Measurements from ENCODE around the gene SLC16A7.

DNA sequence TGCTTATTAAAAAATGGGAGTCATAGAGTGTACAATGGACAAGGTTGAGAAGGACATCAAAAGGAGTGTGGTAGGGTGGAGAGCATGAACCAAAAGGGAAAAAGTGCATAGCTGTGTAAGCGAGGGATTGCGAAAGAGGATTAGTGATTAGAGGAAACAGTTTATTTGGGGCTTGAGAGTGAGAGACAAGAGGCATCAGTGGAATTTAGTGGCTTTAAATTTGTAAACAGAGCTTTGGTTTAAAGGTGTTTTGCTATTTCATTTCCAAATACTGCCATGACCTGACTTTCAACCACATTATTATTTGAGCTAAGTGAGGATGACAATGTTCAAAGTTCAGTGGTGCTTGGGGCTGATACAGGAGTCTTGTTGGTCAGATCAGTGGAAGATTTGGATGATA lies 53.4 kb downstream of the SLC16A7 start:
- TF ChIP-seq POLR2A (IDR thresholded peaks at IDR 0.05; ENCODE audit: low read depth, low read length) (no peak), TAF1 (IDR thresholded peaks at IDR 0.05; ENCODE audit: low read depth, low read length) (no peak), SPI1 (IDR thresholded peaks at IDR 0.05; ENCODE audit: low read depth, low read length) (no peak), POLR2AphosphoS5 (IDR thresholded peaks at IDR 0.05; ENCODE audit: low read depth, low read length) (no peak), POU2F2 (IDR thresholded peaks at IDR 0.05; ENCODE audit: low read depth, low read length) (no peak)
